EH (cell line): ENCODE measurements around the gene NOC2L.
A peak's percentile ranks its signal among the peaks of the same experiment; 100 is the strongest.
"Not testable (repeated sequence)": the region's sequence is repeated elsewhere in the genome, so short reads cannot be mapped to it uniquely, and the experiment has no call there.

ENCODE experiments used
- DNase-seq: peaks from one replicate; pipeline ENCODE4 v3.0.0-alpha.2; 2015; ENCODE audit warnings: low read depth

Gene NOC2L

DNA sequence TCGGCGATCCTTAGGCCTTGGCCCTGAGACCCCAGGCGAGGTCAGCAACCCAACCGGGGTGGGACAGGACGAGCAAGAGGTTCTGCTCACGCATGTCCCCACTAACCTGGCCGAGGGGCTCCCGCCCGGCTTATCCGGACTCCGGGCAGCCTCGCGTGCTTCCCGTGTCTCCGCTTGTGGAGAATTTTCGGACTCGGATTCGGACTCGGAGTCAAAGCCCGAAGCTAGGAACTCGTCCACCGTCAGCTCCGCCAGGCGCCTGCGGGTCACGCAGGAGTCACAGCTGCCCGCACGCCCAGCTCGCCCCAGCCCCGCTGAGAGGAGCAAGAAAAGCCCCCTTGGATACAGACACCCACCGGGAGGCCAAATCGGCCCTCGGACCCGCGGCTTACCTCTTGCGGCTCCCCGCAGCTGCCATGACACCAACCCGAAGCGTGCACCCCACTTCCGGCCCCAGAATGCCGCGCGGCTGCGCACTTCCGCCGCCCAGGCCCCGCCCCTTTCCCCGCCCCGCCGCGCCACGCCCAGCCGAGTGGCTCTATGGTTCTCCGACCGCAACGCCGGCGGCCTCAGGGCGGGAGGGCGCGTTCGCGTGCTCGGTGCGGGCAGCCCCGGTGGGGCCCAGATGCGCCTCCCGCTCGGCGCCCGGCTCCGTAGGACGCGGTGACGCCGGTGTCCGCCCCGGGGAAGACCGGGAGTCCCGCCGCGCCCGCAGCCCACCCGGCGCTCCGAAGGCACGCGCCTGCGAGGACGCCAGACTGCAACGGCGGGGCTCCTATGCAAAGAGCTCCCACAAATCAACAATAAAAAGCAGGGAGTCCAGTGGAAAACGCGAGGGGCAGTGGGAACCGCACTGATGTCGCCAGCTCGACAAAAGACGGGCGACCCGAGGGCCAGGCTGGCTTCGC lies at the start of gene NOC2L:
TSS of gene NOC2L (minus strand) at position 434 of the 908 bp plus-strand sequence. CDS start at position 418, 16 bp downstream.
- DNase-seq, result peak; percentile 87

DNA sequence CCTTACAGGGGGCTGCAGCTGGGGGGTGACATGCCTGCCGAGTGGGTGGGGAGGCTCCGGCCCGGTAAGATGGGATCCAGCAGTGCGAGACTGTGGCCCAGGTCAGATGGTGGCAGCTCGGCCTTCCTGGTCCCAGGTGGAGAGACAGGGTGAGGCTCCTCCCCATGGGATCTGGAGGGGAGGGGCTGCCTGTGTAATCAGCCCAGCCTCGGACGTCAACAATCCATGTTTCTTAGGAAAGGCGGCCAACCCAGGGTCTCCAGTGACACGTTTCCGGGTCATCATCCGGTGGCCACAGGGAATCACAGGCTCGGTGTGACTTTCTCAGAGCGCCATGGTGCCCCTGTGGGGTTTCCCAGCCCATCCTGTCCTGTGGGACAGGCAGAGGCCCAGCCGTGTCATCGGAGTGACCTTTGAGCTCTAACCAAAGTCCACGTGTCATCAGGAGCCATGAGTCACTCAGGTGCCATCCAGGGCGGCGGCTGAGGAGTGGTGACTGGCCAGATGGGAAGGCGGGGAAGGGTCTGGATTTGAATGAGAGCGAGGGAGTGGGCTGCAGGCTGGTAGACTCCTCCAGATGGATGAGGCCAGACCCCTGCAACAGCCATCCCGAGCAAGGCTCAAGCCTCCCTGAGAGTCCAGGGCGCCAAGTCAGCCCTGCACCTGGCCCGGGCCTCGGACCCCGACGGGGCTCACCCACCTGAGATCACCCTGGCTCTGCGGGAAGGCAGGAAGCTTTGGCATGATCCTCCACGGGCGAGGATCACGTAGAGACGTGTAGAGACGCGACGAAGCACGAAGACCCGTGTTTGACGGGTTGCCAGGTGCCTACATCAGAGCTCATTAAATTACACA lies 47.5 kb upstream of the NOC2L start:
- no peak for DNase-seq

DNA sequence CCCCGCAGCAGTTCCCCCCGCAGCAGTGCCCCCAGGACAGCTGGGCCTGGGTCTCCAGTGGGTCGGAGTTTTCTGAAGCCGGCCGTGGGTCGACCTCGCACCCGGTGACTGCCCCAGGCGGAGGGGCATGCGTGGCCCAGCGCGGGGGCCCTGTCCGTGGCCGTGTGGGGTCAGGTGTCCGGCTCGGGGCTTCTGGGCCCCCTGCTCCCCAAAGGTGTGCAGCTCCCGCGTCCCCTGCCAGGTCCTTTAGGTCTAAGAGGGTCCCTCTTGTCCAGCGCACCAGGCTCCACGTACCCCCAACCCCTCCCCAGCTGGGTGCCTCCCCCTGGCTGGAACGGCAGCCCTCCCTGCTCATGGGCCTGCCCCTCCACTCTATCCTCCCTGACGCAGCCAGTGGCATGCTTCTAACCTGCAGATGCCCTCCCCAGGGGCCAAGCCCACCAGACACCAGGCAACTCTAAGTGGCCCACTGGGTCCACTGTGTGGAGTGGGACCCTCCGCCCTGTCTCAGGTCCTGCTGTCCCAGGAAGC lies 46.8 kb upstream of the NOC2L start:
- no peak for DNase-seq

DNA sequence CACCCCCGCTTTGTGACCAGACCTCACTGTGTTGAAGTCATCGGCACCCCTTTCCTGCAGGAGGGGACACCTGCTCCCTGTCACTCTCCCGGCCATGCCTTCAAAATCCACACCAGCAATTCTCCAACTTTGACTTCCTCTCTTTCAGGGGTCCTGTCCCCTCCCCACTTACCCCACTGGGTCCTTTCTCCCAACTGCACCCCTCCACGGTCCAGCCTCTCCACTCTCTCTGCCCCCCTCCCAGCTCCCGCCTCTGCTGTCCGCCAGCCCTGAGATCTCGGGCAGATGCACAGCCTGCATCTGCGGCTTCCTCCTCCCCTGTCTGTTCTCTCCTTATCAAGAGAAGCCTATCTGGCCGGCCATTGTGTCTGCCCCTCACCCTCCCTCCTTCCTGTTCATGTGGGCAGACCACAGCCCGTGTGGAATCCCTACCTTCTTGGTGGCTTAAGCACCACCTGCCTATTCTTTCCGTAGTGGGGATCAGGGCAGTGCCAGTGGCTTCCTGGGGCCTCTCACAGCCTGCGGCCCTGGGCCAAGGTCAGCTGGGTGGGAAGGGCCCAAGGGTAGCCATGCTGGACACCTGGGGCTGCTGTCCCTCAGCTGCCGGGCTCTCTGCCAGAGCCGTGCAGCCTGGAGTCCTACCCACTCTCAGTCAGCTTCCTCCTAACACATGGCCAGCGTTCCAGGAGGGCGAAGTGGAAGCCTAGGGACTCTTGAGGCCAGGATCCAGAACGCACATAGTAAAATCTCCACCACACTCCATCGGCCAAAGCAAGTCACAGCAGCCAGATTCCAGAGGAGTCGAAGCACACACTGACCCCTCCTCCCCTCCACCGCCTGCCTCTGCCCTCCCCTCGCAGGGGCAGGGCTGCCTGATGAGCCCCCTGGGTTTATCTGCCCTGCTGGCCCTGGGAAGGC lies 46.0 kb upstream of the NOC2L start:
- DNase-seq, result peak; percentile 85

DNA sequence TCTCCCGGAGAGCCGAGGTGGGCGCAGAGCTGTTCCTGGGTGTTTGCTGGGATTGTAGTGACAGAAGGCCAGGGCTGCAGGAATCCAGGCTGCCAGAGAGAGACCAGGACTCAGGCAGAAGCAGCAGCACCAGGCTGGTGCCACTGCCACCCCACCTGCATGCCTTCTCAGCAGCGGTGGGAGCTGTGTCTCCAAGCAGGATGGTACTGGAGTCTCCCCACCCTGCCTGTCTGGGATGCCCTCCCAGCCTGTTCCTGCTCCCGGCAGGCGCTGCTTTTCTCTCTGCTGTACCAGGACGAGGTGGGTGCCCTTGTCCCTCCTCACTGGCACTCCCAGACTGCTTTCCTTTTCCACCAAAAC lies 45.3 kb upstream of the NOC2L start:
- DNase-seq, result no peak

DNA sequence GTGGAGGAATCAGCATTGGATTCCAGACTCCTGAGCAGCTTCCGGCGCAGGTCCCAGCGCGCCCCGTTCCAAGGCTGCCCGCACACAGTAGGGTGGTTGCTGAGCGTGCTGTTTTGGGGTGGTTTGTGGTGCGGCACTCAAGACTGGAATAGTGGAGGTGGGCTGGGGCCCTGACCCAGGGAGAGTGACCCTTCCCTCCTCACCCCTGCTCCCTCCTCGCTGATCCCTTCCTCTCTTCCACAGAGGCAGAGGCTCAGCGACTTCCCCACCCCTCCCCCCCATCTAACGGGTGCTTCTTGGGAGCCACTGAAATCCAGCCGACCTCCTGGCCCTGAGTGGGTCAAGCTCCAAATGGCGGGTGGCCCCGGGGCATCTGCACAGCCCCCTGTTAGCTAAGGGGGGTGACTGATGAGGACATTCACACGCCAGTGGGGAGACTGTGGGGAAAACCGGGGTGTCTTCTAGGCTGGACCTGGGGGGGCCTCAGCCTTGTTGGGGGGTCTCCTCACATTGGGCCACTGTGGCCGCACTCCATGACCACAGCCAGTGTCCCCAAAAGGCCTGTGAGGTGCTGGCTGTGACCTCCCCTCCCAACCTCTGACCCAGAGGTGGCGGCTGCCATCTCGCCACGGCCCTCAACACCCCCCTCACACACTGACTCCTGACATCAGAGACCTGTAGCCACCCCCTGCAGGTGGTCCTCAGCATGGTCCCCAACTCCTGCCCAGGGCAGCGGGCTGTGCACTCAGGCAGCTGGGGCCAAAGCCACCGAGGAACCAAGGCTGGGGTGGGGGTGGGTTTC lies 44.8 kb upstream of the NOC2L start:
- DNase-seq, result no peak

DNA sequence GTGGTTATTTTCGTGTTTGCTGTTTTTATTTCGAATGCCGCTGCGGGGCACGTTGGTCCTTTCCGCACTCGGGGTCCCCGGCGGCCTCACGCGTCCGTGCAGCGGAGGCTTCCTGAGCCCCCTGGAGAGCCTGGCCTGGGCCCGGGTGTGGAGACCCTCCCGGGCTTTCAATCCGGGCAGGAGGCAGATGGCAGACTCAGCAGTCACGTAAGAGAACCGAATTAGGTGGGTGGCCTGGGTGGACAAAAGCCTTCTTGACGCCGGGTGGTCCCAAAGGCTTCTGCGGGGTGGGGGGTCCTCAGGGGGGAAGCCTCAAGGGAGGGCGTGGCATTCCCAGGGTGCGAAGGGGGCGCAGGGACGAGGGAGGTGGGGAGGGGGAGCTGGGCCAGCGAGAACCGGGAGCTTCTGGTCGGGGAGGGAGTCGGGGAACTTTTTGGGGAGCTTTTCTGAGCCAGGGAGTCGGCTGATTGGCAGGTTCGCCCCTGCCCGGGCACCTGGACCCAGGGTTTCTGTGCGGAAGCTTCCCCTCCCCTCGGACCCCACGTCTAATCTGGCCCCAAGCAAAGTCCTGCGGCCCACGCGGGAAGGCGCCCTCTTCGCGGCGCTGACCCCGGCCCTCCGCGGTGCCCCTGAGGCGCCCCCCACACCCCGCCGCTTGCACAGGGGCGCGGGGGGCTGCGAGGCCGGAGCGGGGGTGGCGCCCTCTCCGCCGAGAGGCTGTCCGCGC lies 42.2 kb upstream of the NOC2L start:
- DNase-seq, result peak; percentile 27

DNA sequence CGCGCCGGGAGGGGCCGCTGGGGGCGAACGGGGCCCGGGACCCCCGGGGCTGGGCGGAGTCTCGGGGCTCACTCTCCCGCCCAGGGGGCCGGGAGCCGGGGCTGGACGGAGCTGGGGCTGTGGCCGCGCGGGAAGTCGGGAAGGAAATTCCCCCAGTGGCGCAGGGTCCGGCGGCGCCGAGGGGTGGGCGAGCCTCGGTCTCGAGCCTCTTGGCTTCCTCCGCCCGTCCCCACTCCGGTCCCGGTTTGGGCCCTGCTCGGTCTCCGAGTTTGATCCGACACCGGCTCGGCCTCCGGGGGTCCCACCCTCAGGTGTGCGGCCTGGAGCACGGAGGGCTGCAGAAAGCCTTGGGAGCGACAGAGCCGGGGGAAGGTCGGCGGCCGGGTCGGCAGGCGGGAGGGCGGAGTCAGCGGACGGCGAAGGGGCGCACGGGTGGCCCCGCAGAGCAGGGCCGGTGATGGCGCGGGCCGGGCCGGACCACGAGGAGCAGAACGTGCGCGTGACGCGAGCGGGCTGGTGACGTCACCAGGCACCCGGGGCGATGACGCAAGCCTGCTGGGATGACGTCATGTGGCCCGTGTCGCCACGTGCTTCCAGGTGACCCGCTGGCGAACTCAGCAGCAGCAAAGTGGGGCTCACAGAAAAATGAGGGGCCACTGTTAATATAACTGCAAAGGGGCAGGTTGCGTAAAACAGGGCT lies 41.5 kb upstream of the NOC2L start:
- DNase-seq, result peak; percentile 81

DNA sequence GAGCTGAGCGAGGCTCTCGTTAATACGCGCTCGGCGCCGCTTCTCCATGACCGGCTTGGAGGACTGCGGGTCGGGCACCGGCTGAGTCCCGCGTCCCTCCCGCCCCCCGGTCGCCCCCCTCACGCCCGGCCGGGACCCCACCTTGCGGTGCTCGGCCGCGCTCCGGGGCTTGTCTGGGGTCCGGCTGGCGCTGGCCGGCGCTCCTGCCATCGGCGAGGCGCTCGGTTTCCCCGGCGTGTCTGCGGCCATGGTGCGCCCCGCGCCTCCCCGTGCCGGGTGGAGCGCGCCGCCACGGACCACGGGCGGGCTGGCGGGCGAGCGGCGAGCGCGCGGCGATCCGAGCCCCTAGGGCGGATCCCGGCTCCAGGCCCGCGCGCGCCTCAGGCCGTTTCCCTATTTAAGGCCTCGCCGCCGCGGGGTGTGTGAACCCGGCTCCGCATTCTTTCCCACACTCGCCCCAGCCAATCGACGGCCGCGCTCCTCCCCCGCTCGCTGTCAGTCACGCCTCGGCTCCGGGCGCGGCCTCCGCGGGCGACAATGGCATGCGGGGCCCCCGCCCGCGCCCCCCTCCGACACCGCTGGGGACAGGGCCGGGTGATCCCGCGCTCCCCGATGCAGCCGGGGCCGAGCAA lies 40.8 kb upstream of the NOC2L start, which contains the start of gene HES4:
TSS of gene HES4 (minus strand) at position 373 of the 632 bp plus-strand sequence. CDS start at position 249, 124 bp downstream.
- peak; percentile 94 for DNase-seq

DNA sequence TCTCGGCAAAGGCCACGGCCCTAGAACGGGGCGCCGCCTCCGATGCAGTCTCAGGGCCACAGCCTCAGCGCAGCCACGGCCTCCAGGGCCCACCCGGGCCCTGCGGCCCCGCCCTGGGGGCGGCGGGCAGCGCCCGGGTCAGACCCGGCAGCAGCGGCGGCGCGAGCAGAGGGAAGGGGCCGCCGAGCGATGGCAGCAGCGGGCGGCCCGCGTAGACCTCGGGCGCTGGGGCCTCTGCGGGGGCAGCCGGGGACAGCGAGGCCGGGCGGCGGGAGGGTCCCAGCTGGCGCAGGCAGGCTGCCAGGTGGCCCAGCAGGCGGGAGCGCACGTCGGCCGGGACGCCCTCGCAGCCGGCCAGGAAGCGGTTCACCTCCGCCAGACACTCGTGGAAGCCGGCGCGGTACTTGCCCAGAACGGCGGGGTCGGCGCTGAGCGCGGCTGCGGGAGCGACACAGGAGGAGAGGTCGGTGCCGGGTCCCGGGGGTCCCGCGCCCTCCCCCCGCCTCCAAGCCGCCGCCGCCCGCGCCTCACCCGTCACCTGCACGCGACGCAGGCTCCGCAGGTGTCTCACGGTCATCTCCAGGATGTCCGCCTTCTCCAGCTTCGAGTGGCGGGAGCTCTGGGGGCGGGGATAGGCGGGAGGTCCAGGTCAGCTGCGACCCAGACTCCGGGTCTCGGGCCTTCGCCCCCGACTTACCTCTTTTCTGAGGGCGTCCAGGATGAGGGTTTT lies 40.1 kb upstream of the NOC2L start:
- DNase-seq, result peak; percentile 46

DNA sequence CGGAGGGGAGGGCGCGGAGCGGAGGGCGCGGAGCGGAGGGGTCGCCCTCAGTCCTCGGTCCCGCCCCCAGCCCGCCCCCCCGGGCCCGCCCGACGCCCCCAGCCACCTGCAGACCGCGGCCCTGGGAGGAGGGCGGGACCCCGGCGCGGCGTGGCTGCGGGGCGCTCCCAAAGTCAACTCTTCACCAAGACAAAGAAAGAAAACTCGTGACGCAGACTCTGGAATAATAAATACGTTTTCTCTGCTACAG lies 39.6 kb upstream of the NOC2L start:
- no peak for DNase-seq

DNA sequence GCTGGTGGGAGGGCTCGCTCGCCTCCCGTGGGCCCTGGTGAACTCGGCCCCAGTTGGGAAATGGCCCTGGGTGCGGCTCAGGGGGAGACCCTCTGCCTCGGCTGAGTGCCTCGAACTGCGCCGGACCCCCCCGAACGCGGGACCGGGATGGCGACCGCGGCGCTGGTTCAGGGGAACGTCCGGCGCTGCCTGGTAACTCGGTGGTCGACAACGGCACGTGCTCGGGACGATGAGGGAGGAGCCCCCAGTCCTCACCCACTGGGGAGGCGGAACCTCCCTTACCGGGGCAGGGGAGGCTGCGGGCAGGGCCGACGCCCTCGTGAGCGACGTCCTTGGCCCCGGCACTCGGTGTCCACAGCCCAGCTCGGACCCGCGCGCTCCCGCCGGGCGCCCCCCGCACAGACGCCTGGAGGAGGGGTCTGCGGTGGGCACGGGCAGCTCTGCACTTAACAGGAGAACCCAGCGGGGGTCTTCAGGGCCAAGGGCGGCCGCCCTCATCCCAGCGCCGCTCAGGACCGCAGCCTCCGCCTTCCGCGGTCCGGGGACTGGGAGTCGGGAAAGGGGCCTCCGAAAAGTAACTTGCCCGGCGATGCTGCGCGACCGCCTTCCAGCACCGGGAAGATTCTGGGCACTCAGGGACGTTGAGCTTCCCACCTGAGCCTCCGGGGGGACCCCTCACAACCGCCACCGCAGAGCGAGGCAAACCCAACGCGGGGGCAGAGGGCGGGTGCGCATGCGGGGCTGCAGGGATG lies 39.1 kb upstream of the NOC2L start:
- no peak for DNase-seq

DNA sequence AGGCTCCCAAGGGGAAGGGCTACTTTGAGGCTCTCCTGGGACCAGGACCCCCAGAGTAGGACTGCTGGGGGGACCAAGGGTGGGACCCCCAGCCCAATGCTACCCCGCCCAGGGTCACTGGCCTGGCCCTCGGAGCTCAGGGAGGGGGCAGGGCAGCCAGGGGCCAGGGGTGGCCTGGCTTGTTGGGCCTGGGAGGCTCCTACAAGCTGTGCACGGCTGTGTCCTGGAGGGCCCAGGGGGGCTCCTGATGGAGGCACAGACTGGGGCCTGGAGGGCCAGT lies 38.6 kb upstream of the NOC2L start:
- no peak for DNase-seq

DNA sequence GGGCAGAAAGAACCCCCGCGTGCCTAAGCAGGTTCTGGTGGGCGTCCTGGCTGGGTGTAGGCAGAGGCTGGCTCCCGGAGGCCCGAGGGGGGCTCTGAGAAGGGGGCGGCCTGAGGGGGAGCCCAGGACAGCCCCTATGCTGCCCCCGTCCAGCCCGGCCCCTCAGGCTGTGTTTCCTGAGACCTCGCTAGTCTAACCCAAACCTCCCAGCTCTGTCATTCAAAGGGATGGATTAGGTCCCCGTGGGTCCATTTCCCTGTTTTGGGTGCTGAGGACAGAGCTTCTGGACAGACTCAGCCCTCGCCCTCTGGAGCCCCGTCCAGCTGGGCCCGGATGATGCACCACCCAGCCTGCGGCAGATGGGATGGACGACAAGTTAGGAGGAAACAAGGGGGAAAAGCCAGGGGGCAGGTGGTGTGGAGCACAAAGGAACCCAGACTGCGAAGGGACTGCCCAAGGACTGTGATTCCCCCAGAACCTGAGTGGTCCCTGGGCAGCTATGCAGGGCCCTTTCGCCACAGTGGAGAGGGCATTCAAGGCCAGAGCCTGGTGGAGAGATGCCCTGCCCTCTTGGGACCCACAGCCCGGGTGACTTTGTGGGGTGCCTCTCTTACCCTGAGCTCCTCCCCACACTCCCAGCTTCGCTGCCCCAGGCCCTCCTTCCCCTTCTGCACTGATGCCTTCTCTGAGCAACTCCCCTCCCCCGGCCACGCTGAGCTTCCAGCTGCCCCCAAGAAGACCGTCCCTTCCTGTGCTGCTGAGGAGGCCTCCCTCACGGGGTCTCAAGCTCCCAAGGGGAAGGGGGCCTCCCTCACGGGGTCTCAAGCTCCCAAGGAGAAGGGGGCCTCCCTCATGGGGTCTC lies 38.0 kb upstream of the NOC2L start:
- DNase-seq, result no peak

DNA sequence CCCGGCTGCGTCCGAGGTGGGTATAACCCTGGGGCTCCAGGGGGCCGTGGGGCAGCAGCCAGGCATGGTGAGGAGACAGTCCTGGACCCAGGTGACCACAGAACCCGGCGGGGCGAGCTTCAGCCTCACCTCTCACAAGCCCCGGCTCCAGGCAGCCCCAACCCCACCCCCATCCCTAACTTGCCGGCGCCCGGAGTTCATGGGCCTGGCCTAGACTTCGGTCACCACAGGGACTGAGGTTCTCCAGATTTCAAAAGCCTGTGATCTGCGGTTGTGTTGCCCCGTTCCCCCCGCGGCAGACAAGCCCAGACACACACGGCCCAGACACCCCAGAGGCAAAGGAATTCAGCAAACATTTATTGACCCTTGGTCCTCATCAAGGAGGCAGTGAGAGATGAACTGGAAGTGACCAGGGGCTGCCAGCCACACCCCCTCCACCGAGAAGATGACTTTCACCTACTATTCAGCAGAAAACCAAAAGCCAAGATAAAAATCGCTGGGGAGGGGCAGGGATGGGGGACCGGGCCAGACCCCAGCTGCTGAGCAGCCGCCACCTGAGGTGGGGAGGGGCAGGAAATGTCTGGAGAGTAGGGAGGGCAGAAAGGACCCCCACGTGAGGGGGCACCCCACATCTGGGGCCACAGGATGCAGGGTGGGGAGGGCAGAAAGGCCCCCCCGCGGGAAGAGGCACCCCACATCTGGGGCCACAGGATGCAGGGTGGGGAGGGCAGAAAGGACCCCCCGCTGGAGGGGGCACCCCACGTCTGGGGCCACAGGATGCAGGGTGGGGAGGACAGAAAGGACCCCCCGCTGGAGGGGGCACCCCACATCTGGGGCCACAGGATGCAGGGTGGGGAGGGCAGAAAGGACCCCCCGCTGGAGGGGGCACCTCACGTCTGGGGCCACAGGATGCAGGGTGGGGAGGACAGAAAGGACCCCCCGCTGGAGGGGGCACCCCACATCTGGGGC lies 36.9 kb upstream of the NOC2L start:
- DNase-seq, result no peak

DNA sequence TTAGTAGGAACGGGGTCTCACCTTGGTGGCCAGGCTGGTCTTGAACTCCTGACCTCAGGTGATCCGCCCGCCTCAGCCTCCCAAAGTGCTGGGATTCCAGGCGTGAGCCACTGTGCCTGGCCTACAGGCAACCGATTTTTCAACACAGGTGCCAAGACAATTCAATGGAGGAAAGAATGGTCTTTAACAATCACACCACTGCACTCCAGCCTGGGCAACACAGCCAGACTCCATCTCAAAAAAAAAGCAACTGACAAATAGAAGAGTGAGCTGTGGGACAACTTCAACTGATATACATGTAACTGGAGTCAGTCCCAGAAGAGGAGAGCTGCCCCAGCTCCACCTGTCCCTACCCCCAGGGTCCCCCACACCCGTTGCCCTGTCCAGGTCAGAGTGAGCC lies 35.5 kb upstream of the NOC2L start:
- not testable (repeated sequence) for DNase-seq
